Glutamatergic neuron (in vitro differentiated cells): Measurements from ENCODE around the gene TMEM184A. TPM values are rescaled to one million over a fixed set of nuclear protein-coding genes. Genes with fewer than 3 reads are reported as not detected.

ENCODE experiments used
- DNase-seq: peaks from one replicate; pipeline ENCODE4 v3.0.0; 2022
- H3K27ac Mint-ChIP-seq: one replicate; pipeline ENCODE4 v1.8.0; 2020; ENCODE audit warnings: mild to moderate bottlenecking, mixed read lengths, inconsistent platforms; ENCODE audit not compliant: unreplicated experiment
- H3K27me3 Mint-ChIP-seq: one replicate; pipeline ENCODE4 v1.8.0; 2020; ENCODE audit warnings: mild to moderate bottlenecking, moderate library complexity, mixed read lengths, inconsistent platforms; ENCODE audit not compliant: unreplicated experiment
- H3K36me3 Mint-ChIP-seq: one replicate; pipeline ENCODE4 v1.8.0; 2020; ENCODE audit warnings: mild to moderate bottlenecking, mixed read lengths, inconsistent platforms; ENCODE audit not compliant: unreplicated experiment
- H3K4me1 Mint-ChIP-seq: one replicate; pipeline ENCODE4 v1.8.0; 2020; ENCODE audit warnings: mild to moderate bottlenecking, low read depth, mixed read lengths, inconsistent platforms; ENCODE audit not compliant: unreplicated experiment
- H3K4me3 Mint-ChIP-seq: one replicate; pipeline ENCODE4 v1.8.0; 2020; ENCODE audit warnings: mild to moderate bottlenecking, mixed read lengths, inconsistent platforms; ENCODE audit not compliant: unreplicated experiment
- H3K9me3 Mint-ChIP-seq: one replicate; pipeline ENCODE4 v1.8.0; 2020; ENCODE audit warnings: mild to moderate bottlenecking, moderate library complexity, mixed read lengths, inconsistent platforms; ENCODE audit not compliant: unreplicated experiment
- CTCF ChIP-seq: fragments of 200-600 bp; sonication (generic); IDR thresholded peaks from one replicate; pipeline ENCODE4 v1.5.0; 2021; ENCODE audit not compliant: partially characterized antibody, unreplicated experiment
- total RNA-seq: library from RNA; stranded (reverse); fragmentation: NEBNext Ultra II Directional; extraction: Animal tissue kit (Norgen Biotek cat#: 25700); gene quantifications from one replicate; pipeline ENCODE4 v1.2.1, GENCODE V29; 2021; ENCODE audit not compliant: unreplicated experiment

The TMEM184A gene
- total RNA-seq, 1 donor from 2014 or later, result 20.7 TPM

GRCh38 chr7:1512781-1513656 lies 43.0 kb downstream of the TMEM184A start:
- H3K36me3 Mint-ChIP-seq, result no peaks in the 10 kb centered on the region
- H3K27ac Mint-ChIP-seq, result no peak overlapping the region
- DNase-seq, result no peak
- H3K4me3 Mint-ChIP-seq, result no peak overlapping the region
- TF ChIP-seq CTCF, result no peak
- H3K27me3 Mint-ChIP-seq, result peaks cover 2% of the 10 kb centered on the region
- no peaks in the 10 kb centered on the region for H3K4me1 Mint-ChIP-seq
- H3K9me3 Mint-ChIP-seq, result peaks cover 3% of the 10 kb centered on the region

GRCh38 chr7:1511444-1512422 lies 44.3 kb downstream of the TMEM184A start:
- Mint-ChIP-seq H3K27ac (no peak overlapping the region), H3K27me3 (peaks cover 6% of the 10 kb centered on the region), H3K36me3 (no peaks in the 10 kb centered on the region), H3K9me3 (peaks cover 8% of the 10 kb centered on the region), H3K4me3 (no peak overlapping the region), H3K4me1 (peaks cover 6% of the 10 kb centered on the region)
- no peak for DNase-seq
- no peak for TF ChIP-seq CTCF

- H3K9me3 Mint-ChIP-seq, result peaks cover 8% of the 10 kb centered on the region
- no peak overlapping the region for H3K4me3 Mint-ChIP-seq
- peaks cover 7% of the 10 kb centered on the region for H3K4me1 Mint-ChIP-seq
- no peak for TF ChIP-seq CTCF
- H3K27me3 Mint-ChIP-seq, result peaks cover 6% of the 10 kb centered on the region
- no peaks in the 10 kb centered on the region for H3K36me3 Mint-ChIP-seq
- DNase-seq, result no peak
- no peak overlapping the region for H3K27ac Mint-ChIP-seq
Observed at GRCh38 chr7:1510780-1511154, 45.2 kb downstream of the TMEM184A start.

GRCh38 chr7:1509226-1509625 lies 46.8 kb downstream of the TMEM184A start:
- no peak for TF ChIP-seq CTCF
- Mint-ChIP-seq H3K4me3 (no peak overlapping the region), H3K9me3 (peaks cover 8% of the 10 kb centered on the region), H3K27ac (peak overlapping the region; percentile 78), H3K27me3 (peaks cover 6% of the 10 kb centered on the region), H3K4me1 (peaks cover 7% of the 10 kb centered on the region), H3K36me3 (no peaks in the 10 kb centered on the region)
- DNase-seq, result no peak
